Esophagus (tissue), 2 donors: ENCODE data around the gene ADH1B. TPM values are rescaled to one million over a fixed set of nuclear protein-coding genes. Genes with fewer than 3 reads are reported as not detected.
"Not testable (repeated sequence)": the region's sequence is repeated elsewhere in the genome, so short reads cannot be mapped to it uniquely, and the experiment has no call there.

Experiments used
- H3K27ac ChIP-seq, 2 donors: one replicate each; pipeline ENCODE4 v1.5.1; 2013; ENCODE audit warnings: low read depth in 2 of 2, mild to moderate bottlenecking in 2 of 2, inconsistent platforms in 1 of 2, low read length in 1 of 2, moderate library complexity in 1 of 2
- H3K27me3 ChIP-seq, 2 donors: one replicate each; pipeline ENCODE4 v1.6.1; 2013; ENCODE audit warnings: low read length in 2 of 2, control low read depth in 1 of 2, mild to moderate bottlenecking in 1 of 2; ENCODE audit not compliant: insufficient read depth in 2 of 2, control insufficient read depth in 1 of 2
- H3K36me3 ChIP-seq, 2 donors: one replicate each; pipeline ENCODE4 v1.6.1; 2013; ENCODE audit warnings: low read length in 1 of 2; ENCODE audit not compliant: control insufficient read depth in 2 of 2, insufficient read depth in 2 of 2
- H3K4me1 ChIP-seq, 2 donors: one replicate each; pipeline ENCODE4 v1.6.1; 2013; ENCODE audit warnings: low read length in 1 of 2; ENCODE audit not compliant: control insufficient read depth in 2 of 2, insufficient read depth in 2 of 2
- H3K4me3 ChIP-seq, 2 donors: one replicate each; pipeline ENCODE4 v1.5.1; 2013; ENCODE audit warnings: low read length in 2 of 2, mild to moderate bottlenecking in 2 of 2, low read depth in 1 of 2, moderate library complexity in 1 of 2
- H3K9me3 ChIP-seq, 2 donors: one replicate each; pipeline ENCODE4 v1.6.1; 2013; ENCODE audit warnings: mild to moderate bottlenecking in 2 of 2, low read depth in 1 of 2, low read length in 1 of 2, moderate library complexity in 1 of 2; ENCODE audit not compliant: control insufficient read depth in 2 of 2, insufficient read depth in 1 of 2
- WGBS, 2 donors: extraction: QIAGEN DNeasy Blood & Tissue Kit; methylation state at CpG; one replicate each; pipeline ENCODE4 v1.1.7; 2013; 5-methylcytosine and 5-hydroxymethylcytosine counted together
- polyA plus RNA-seq, 2 donors: library from polyadenylated mRNA; stranded (reverse); fragments of 200-250 nt; gene quantifications; one replicate each; pipeline ENCODE4 v1.2.3, GENCODE V29; 2013
- donor health status: healthy with polysubstance abuse.
- donor health status: Bipolar disorder and iron deficiency.

Gene ADH1B
- polyA plus RNA-seq: 10 to 100 TPM; 31.3 to 72.0 TPM

- 39 to 47% methylated on average over 8 of the region's 8 CpGs for WGBS, 2 donors
- no peak within 1 kb of the TSS for H3K4me3 ChIP-seq
These were observed at the start of gene ADH1B for GRCh38 chr4:99321241-99322191. Gene ADH1B (minus strand): TSS chr4:99321401. CDS start chr4:99321331, 70 bp downstream.

DNA sequence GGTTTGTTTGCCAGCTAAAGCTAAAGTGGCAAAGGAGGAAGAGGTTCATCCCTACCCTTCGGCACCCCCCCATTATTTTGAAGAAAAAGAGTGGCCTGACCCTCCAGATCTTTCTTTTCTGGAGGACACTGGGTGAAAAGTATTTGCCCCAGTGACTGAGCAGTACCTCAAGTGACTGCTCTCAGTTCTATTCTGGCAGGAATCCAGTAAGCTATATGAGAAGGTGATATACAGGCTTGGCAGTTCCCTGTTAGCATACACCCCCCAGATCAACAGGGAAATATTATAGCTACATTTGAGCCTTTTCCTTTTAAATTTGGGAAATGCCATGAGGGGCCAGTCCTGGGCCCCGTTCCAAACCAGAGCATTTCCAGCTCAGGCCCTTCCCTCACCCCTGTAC, 46.6 kb upstream of the ADH1B start:
- H3K36me3 ChIP-seq, H3K27me3 ChIP-seq, H3K4me1 ChIP-seq, H3K4me3 ChIP-seq, H3K9me3 ChIP-seq, H3K27ac ChIP-seq: not testable (repeated sequence)
- WGBS, 2 donors: 72 to 83% methylated on average over 2 of the region's 2 CpGs

More at GRCh38 chr4:99321241-99322191, at the start of gene ADH1B:
- Histone ChIP-seq H3K36me3 (peaks cover 0 to 2% of the 10 kb centered on the region in 2 donors), H3K9me3 (peaks cover 0 to 2% of the 10 kb centered on the region in 2 donors), H3K27ac (no peak within 1 kb of the TSS), H3K27me3 (no peaks in the 10 kb centered on the region), H3K4me1 (no peaks in the 10 kb centered on the region)

GRCh38 chr4:99366491-99366890, 45.3 kb upstream of the ADH1B start:
- no peaks in the 10 kb centered on the region for H3K27me3 ChIP-seq
- no peak overlapping the region for H3K27ac ChIP-seq
- no peaks in the 10 kb centered on the region for H3K36me3 ChIP-seq
- H3K4me3 ChIP-seq: no peak overlapping the region
- no peaks in the 10 kb centered on the region for H3K4me1 ChIP-seq
- H3K9me3 ChIP-seq: no peaks in the 10 kb centered on the region
- 62 to 89% methylated on average over 1 of the region's 1 CpG for WGBS, 2 donors

DNA sequence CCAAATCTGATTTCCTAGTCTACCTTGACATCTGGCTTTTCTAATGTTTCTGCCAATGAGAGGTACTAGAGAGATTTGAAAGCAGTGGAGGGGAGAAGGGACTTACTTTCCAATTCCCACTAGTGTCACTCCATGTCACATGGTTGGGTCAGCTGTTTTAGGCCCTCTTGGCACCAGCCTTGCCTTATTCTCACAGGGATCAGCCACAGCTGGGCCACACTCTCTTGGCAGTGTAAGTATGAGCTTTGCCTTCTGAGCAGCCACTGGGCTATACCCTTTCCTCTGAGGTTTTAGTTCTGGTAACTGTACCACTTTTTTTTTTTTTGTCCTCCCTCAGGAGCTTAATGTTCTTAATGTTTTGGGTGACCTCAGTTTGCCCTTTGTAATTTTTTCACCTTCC, 41.6 kb upstream of the ADH1B start:
- Histone ChIP-seq H3K36me3 (no peaks in the 10 kb centered on the region), H3K27ac (no peak overlapping the region), H3K4me3 (no peak overlapping the region), H3K27me3 (no peaks in the 10 kb centered on the region), H3K9me3 (no peaks in the 10 kb centered on the region), H3K4me1 (no peaks in the 10 kb centered on the region)

- no peaks in the 10 kb centered on the region for H3K36me3 ChIP-seq
- no peaks in the 10 kb centered on the region for H3K4me1 ChIP-seq
- H3K9me3 ChIP-seq: no peaks in the 10 kb centered on the region
- no peak overlapping the region for H3K27ac ChIP-seq
- H3K4me3 ChIP-seq: no peak overlapping the region
- H3K27me3 ChIP-seq: no peaks in the 10 kb centered on the region
These were observed 40.7 kb upstream of the ADH1B start for GRCh38 chr4:99361899-99362275.

DNA sequence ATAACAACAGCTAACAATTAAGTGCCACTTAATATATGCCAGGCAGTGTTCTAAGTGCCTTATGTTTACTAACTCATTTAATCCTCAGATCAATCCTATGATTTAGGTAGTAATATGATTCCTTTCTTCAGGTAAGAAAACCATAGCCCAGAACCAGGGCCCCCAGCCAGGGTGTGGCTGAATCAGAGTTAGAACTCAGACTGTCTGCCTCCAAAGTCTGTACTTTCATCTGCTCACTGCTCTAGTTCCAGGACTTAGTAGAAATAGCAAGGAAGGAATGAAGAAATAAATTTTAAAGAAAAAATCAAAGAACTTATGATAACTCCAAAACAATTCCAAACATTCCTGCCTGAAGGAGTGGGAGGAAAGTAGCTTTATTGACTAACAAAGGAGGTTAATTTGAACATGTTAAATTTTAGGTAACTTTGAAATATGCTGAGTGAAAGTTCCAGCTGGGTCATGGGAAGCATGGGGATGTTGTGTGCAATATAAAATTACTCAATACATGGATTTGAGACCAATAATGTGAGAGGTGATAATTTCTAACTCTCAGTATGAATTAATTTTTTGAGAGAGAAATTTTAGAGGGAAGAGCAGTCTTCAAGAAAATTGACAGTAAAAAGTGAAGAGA, 40.2 kb upstream of the ADH1B start:
- H3K36me3 ChIP-seq: no peaks in the 10 kb centered on the region
- no peak overlapping the region for H3K4me3 ChIP-seq
- no peaks in the 10 kb centered on the region for H3K27me3 ChIP-seq
- no peaks in the 10 kb centered on the region for H3K9me3 ChIP-seq
- H3K4me1 ChIP-seq: no peaks in the 10 kb centered on the region
- H3K27ac ChIP-seq: no peak overlapping the region

DNA sequence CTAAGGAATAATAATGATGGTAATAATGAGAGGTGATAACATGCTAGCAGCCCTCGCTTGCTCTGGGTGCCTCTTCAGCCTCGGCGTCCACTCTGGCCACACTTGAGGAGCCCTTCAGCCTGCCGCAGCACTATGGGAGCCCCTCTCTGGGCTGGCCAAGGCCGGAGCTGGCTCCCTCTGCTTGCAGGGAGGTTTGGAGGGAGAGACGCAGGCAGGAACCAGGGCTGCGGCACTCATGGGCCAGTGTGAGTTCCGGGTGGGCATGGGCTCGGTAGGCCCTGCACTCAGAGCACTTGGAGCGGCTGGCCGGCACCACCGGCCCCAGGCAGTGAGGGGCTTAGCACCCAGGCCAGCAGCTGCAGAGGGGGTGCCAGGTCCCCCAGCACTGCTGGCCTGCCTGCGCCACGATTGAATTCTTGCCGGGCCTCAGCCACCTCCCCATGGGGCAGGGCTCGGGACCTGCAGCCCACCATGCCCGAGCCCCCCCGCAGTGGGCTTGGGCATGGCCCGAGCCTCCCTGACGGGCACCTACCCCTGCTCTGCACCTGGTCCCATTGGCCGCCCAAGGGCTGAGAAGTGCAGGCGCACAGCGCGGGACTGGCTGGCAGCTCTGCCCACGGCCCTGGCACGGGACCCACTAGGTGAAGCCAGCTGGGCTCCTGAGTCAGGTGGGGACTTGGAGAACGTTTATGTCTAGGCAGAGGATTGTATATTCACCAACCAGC, 38.4 kb upstream of the ADH1B start:
- 90% methylated on average over 23 to 27 of the region's 27 CpGs for WGBS, 2 donors
- no peak overlapping the region for H3K27ac ChIP-seq
- no peaks in the 10 kb centered on the region for H3K4me1 ChIP-seq
- H3K36me3 ChIP-seq: no peaks in the 10 kb centered on the region
- no peak overlapping the region for H3K4me3 ChIP-seq
- H3K9me3 ChIP-seq: no peaks in the 10 kb centered on the region
- no peaks in the 10 kb centered on the region for H3K27me3 ChIP-seq

DNA sequence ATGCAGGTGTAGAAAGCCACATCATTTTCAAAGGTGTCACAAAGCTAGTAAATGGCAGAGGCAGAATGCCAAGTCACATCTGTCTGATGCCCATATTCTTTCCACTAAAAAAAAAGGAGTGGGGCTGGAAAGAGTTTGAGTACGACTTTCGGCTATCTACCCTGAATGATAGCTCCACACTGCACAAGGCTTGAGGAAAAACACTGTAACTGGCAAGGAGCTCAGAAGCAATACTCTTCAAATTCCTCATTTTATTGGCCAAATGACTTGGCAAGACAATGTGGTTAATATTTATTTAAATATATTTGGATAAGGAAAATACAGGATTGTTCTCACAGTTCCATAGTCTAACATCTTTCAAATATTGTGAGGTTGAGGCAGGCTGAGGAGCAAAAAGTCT, 36.7 kb upstream of the ADH1B start:
- WGBS, 2 donors: 61 to 63% methylated on average over 2 of the region's 2 CpGs
- Histone ChIP-seq H3K27ac (no peak overlapping the region), H3K36me3 (no peaks in the 10 kb centered on the region)

GRCh38 chr4:99356992-99357391, 35.8 kb upstream of the ADH1B start:
- H3K36me3 ChIP-seq: no peaks in the 10 kb centered on the region
- H3K4me1 ChIP-seq: no peaks in the 10 kb centered on the region
- WGBS, 2 donors: 90% methylated on average over 1 of the region's 1 CpG
- no peaks in the 10 kb centered on the region for H3K27me3 ChIP-seq
- H3K4me3 ChIP-seq: no peak overlapping the region
- no peak overlapping the region for H3K27ac ChIP-seq
- no peaks in the 10 kb centered on the region for H3K9me3 ChIP-seq

More for the DNA sequence above, 36.7 kb upstream of the ADH1B start:
- no peaks in the 10 kb centered on the region for H3K9me3 ChIP-seq
- H3K27me3 ChIP-seq: no peaks in the 10 kb centered on the region
- no peak overlapping the region for H3K4me3 ChIP-seq
- H3K4me1 ChIP-seq: no peaks in the 10 kb centered on the region
